C4-2B (cell line): Measurements from ENCODE around the gene ZFYVE21.

Experiments used
- H3K27ac ChIP-seq: fragments of 450-650 bp; 2 replicates; pipeline ENCODE4 v1.5.1; 2017
- ZFX ChIP-seq: fragments of 450-650 bp; IDR thresholded peaks from 2 replicates; pipeline ENCODE4 v1.6.1; 2017
- TF ChIP-seq, protein P1 (sequence below): fragments of 450-650 bp; conservative IDR thresholded peaks from 2 replicates; pipeline ENCODE4 v1.5.1; 2017; ENCODE audit warnings: mild to moderate bottlenecking

ZFYVE21 gene

GRCh38 chr14:103745424-103745823, 29.8 kb downstream of the ZFYVE21 start:
- TF ChIP-seq ZFX: no peak
- TF ChIP-seq, protein P1, sequence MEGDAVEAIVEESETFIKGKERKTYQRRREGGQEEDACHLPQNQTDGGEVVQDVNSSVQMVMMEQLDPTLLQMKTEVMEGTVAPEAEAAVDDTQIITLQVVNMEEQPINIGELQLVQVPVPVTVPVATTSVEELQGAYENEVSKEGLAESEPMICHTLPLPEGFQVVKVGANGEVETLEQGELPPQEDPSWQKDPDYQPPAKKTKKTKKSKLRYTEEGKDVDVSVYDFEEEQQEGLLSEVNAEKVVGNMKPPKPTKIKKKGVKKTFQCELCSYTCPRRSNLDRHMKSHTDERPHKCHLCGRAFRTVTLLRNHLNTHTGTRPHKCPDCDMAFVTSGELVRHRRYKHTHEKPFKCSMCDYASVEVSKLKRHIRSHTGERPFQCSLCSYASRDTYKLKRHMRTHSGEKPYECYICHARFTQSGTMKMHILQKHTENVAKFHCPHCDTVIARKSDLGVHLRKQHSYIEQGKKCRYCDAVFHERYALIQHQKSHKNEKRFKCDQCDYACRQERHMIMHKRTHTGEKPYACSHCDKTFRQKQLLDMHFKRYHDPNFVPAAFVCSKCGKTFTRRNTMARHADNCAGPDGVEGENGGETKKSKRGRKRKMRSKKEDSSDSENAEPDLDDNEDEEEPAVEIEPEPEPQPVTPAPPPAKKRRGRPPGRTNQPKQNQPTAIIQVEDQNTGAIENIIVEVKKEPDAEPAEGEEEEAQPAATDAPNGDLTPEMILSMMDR: no peak
- H3K27ac ChIP-seq: no peak overlapping the region

DNA sequence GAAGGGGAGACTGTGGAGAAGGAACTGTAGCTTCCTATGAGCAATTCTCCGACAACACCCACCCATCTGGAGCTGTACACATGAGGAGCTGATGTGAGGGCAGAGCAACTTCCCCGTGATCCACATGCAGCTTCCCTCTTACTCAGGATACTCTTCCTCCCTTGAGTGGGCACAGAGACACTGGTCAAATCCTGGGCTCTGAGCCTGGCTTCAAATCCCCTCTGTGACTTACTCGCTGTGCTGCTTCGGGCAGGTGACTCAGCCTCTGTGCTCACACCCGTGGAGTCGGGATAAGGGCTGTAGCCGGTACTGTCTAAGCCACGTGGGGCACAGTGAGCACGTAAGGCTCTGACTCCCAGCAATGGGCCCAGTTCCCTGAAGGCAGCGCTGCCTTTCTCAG, 31.1 kb downstream of the ZFYVE21 start:
- TF ChIP-seq, protein P1: no peak
- no peak for TF ChIP-seq ZFX
- no peak overlapping the region for H3K27ac ChIP-seq

DNA sequence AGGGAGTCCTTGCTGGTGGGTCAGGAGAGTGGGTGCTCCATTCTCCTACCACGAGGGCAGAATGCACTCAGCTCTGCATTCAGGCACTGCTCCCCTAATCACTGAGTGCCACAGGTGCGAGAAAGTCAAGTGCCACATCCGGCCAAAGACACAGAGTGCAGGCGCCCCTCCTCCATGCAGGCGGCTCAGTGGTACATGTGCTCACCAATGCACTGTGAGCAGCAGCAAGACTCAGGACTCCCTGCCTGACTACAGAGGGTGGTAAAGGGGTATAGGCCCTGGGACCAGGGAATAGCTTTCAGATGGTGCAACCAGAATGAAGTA, 32.9 kb downstream of the ZFYVE21 start:
- TF ChIP-seq, protein P1: no peak
- no peak for TF ChIP-seq ZFX
- H3K27ac ChIP-seq: no peak overlapping the region

- H3K27ac ChIP-seq: no peak overlapping the region
- TF ChIP-seq, protein P1: no peak
- no peak for TF ChIP-seq ZFX
Measured at GRCh38 chr14:103749452-103749851, 33.8 kb downstream of the ZFYVE21 start.

DNA sequence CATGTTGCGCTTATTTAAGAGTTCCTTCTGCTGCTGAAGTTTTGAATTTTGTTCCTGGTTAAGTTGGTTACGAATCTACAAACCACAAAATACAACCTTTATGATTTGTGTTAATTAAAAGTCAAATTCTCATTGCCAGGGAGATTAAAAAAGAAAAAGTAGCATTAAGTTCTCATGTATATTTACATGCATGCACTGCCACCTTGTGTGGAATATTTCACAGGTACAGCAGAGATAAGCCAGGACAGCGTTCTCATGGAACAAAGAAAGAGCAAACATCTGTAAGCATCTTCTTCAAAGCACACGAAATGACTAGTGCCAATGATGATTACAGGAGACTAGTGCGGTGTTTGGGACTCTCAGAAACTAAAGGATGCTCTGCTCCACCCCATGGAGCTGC, 34.2 kb downstream of the ZFYVE21 start:
- no peak for TF ChIP-seq ZFX
- TF ChIP-seq, protein P1: no peak
- no peak overlapping the region for H3K27ac ChIP-seq

DNA sequence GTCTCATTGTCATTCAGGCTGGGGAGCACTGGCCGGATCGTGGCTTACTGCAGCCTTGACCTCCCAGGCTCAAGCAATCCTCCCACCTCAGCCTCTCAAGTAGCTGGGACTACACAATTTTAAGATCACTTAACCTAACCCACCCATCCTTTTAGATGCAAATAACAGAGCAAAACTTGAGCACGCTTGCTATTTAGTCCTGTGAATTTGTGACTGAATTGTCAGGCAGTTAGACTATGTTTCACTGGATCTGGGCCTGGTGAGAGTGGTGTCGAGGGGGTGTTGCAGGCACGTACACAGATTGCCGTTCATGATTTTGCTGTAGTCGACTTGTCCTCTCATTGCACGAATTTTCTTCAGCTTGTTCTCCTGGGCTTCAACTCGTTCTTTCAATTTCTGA, 38.2 kb downstream of the ZFYVE21 start:
- TF ChIP-seq ZFX: no peak
- TF ChIP-seq, protein P1: no peak
- H3K27ac ChIP-seq: peak overlapping the region; percentile 34; the same call in 1 of the 2 replicates

DNA sequence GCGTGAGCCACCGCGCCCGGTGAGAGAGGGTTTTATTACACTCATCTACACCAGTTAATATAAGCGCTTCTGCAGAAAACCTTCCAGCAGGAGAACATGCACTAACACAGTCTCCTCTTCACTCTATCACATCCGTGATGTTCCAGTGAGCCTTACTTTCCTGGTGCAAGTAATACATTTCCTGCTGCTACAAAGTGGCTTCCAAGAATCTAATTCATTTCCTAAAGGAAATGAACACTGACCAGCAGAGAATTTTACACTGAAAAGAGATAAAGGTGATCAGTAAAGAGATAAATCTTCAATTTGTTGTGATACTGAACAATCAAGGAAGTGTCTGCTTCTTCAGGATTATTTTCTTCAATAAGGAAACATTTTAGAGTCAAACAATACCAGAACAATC, 39.5 kb downstream of the ZFYVE21 start:
- TF ChIP-seq, protein P1: no peak
- TF ChIP-seq ZFX: no peak
- H3K27ac ChIP-seq: no peak overlapping the region
